HG02943 (cell line): ENCODE data around the gene DRAM1.
A peak's percentile ranks its signal among the peaks of the same experiment; 100 is the strongest.
"Not testable (repeated sequence)": the region's sequence is repeated elsewhere in the genome, so short reads cannot be mapped to it uniquely, and the experiment has no call there.

Experiments used
- ATAC-seq: cut with Tn5 transposase; IDR thresholded peaks from one replicate; pipeline ENCODE4 v1.9.1; 2021; ENCODE audit warnings: mild to moderate bottlenecking, low read depth, moderate library complexity; ENCODE audit not compliant: unreplicated experiment

Gene DRAM1

DNA sequence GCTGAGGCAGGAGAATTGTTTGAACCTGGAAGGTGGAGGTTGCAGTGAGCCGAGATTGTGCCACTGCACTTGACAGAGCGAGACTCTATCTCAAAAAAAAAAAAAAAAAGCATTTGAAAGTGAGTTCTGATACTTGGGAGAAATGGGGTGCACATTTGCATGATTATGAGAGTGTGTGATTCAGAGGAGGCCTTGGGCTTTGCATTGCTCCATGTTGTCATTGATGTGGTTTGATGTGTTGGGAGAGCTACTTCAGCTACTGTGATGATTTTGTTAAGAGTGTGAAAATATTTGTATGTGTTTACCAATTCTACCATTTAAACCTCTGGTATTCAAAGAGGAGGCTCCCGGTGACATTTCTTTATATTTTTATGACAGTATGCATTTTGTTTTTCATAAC, 24.4 kb downstream of the DRAM1 start:
- no peak for ATAC-seq

DNA sequence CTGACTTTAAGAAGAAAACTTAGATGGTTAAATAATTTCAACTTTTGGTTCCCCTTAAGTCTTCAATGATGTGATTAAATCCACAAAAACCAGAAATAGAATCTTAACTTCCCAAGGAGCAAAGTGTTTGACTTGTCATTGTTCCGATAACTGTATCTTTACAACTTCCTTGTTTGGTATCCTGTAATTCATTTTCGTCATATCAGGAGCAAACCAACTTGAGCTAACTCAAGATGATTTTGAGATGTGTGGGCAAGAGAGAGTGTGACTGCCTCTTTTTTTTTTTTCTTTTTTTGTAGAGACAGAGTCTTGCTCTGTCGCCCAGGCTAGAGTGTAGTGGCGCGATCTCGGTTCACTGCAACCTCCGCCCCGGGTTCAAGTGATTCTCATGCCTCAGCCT, 25.3 kb downstream of the DRAM1 start:
- no peak for ATAC-seq

DNA sequence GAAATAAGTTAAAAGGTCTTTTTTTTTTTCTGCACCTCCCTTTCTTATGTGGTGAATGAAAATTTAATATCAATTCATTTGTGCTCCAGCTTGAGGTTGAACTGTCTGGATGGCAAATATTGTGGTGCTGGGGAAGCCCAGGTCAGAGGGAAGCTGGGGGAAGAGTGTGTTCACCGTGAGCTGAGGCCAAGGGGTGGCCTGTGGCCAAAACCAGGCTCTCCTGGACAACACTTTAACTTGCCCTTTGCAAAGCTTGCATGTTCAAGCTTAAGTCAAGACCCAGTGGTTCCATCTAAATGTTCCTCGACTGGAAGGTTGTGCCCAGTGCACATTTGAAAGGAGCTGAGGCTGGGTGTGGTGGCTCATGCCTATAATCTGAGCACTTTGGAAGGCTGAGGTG, 28.8 kb downstream of the DRAM1 start:
- no peak for ATAC-seq

DNA sequence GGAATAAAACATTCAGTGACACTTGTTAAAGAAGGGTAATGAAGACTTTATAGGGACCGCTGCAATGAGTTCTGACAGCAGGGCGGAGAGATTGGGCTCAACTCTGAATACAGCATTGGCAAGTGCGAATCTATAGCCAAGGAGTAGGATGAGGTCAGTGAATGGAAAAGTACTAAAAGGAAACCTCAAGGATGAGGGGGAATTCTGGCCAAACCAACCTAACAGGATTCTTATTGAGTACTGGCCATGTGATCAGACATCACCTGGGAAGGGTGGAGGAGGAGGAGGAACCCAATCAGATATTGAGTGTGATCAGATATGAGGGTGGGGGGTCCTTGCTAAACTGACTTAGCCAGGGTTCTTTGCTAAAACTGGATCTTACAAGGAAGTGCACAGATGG, 31.0 kb downstream of the DRAM1 start:
- ATAC-seq: no peak

DNA sequence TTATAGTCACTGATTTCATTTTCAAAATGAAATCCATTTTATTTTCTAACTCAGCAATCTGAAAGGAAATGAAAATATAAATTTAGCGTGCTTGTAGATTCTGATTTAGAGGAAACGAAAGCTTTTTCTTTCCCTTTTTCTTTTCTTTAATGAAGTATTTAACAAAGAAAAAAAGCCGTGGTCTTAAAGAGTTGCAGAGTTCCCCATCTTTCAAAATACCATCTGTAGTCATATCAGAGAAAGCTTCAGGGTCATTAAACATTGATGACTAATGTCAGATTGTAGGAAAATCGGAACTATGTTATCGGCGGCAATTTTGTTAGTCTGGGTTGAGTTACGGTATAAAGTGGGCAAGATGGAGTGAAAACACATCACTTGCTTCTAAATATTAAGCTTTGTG, 32.3 kb downstream of the DRAM1 start:
- ATAC-seq: no peak

- ATAC-seq: no peak
Observed at GRCh38 chr12:101915841-101916240, 38.5 kb downstream of the DRAM1 start.

GRCh38 chr12:101918805-101919204, 41.4 kb downstream of the DRAM1 start:
- ATAC-seq: not testable (repeated sequence)

DNA sequence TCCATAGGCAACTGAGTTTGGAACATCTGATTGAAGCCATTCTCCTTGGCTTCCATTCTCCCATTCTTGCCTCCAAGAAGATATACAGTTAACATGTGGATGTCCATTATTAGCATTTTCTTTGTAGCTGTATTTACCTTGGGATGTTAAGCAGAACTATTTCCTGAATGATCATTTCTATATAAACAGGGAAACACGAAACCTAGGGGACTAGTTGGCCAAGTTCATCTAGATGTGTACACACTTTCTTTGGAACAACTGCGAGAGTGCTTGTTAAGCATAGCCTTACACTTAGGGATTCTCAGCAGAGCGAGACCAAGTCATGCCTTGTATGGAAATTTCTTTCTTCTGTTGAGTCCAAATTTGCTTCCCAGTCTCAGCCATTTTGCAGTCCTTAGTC, 42.1 kb downstream of the DRAM1 start:
- ATAC-seq: no peak

- no peak for ATAC-seq
Observed at GRCh38 chr12:101920906-101921305, 43.5 kb downstream of the DRAM1 start.

DNA sequence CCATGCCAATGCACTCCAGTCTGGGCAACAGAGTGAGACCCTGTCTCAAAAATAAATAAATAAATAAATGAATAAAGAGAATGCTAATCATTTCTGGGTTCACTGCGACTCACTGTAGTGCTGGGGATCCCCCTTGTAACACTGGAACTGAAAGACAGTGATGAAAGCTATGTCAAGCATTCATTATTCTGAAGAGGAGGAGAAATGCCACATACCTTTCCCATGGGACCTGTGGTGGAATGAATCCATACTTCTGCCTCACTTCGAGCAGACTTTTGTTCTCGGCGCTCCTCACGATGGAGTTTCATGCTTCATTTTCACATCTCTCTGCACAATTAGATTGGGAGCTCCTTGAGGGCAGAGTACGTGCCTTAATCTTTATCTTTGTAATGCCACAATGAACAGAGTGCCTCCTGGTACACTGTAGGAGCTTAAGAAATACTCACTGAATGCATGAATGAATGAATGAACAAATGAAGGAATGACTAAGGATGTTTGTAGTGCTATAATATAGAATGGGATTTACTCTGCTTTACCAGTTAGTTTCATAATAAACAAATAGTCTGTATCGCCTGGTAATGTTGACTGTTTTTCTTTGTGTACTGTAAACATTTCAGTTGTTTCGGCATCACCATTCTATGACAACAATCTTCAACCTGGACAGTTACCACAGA, 45.8 kb downstream of the DRAM1 start:
- no peak for ATAC-seq

- ATAC-seq: no peak
Observed at GRCh38 chr12:101924618-101925017, 47.2 kb downstream of the DRAM1 start.

DNA sequence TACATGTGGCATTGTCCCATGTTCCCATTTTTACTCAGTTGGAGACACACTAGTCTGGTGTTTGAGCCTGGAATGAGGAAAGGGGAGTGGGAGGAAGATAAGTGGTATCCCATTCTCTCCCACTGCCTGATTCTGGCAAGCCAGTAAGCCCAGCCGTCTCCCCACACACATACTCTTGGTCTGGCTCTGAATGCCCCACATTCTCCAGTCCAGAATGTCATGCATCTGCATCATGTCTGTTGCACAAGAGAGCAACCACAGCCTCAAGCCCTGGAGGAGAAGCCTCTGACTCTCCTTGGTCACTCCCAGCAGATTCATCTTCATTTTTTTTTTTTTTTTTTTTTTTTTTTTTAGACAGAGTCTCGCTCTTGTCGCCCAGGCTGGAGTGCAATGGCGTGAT, 48.0 kb downstream of the DRAM1 start:
- ATAC-seq: no peak

DNA sequence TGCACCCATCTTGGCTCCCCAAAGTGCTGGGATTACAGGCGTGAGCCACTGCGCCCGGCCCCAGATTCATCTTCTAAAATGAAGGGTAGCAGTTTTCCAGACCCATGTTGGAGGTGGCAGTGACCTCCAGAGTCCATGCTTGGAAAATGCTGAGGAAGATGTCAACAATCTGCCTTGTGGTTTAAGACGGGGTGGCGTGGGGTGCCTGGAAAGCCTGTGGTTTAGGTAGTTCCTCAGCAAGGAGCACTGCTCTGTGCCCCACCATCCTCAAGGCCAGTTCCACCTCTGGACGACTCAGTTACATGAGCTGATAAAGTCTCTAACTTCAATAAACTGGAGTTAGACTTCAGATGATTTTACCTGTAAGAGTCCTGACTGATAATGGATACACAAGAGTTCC, 48.6 kb downstream of the DRAM1 start:
- ATAC-seq: no peak

- no peak for ATAC-seq
Observed at GRCh38 chr12:101927036-101927435, 49.7 kb downstream of the DRAM1 start.

DNA sequence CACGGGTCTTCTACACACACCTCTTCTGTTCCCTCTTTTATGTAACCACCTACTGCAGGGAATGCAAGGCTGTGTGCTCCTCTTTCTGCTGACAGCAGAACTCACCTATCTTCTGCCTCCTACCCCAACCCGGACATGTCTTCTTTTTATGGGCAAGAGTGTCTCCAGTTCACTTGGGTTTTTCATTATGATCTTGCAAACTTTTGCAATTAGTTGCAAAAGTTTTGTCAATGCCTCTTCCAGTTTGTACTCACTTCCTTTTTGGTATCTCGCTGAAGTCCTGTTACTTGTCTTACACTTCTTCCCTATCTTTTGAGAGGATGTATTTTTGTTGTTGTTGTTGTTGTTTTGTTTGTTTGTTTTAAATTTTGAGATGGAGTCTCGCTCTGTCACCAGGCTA, 50.6 kb downstream of the DRAM1 start:
- no peak for ATAC-seq

DNA sequence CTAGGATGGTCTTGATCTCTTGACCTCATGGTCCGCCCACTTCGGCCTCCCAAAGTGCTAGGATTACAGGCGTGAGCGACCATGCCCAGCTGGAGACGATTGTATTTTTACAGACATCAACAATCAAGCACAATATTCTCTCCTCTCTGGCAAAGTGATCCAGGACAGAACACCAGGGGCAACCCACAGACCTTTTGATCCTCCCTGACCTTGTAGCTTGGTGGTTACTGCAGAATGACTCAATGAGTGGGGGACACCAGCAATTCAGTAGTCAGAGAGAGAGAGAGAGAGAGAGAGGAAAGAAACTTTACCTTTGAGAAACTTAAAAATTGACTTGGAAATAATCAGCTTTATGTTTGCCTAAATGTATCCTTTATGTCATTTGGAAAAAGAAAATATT, 51.2 kb downstream of the DRAM1 start:
- no peak for ATAC-seq

- no peak for ATAC-seq
Observed at GRCh38 chr12:101929365-101930041, 52.1 kb downstream of the DRAM1 start.

DNA sequence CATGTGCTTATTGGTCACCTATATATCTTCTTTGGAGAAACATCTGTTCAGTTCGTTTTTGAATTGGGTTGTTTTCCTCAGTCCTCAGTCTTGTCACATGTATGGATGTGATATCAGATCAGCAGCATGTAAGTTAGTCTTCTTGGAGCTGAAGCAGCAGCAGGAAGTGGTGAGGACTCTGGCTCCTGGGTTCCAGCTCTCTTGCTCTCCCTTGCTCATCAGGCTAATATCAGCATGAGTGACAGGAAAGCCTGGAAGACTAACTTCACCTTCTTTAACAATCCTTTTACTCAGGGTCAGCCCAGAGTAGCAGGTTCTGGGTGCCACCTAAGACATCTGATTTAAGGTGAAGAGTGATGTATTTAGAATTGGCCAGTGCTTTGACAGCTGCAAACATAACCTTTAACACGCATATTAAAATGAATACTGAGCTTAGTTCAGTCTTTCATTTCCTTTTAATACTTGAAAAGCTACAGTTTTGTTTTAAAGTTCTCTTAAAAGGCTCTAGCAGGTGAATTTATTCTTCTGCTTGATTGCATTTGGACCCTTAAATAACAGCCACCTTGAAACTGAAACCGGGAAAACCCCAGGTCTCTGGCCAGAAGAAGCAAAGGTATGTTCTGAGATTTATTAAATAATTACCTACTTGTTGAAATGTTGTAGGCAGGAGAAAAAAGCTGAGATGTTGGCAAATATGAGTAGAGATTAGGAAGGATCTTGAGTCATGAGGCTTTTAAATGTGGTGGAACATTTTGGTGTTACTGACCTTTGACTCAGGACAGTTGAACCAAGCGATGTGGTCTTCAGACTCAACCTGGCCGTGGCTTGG, 54.3 kb downstream of the DRAM1 start:
- ATAC-seq: peak; percentile 53

- no peak for ATAC-seq
Observed at GRCh38 chr12:101933866-101934514, 56.6 kb downstream of the DRAM1 start.

DNA sequence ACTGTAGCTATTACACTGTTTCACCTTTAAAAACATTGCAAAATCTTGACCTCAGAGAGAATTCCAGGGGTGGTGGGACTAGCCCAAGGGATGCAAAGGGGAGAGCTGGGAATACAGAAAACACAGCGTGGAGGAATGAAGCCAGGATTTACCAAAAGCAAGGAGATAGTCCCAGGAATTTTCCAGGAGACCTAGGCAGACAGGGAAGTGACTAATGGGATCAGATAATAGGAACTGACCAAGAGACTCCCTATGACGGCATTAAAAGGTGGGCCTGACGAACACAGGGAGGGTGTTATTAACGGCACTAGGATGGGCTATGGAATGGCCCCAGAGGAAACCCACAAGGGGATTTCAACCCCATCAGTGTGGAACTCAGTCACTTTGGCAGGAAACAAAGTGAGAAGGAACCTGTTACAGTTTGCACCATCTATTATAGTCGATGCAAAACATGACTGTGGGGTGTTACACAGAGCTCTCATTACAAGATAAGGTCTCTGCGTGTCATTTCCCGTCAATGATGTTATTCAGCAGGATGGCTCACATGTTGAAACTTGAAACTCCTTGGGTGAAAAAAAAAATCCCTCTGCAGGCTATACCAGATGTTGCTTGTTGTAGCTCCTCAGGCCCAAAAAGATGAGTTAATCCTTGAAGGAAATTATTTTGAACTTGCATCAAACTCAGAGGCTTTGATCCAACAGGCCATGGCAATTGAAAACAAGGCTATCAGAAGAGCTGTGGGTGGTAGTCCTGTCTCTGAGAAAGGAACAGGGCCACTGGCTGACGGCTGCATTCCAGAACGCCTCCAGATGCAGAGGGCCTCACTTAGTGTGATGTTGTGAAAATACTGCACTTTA, 58.7 kb downstream of the DRAM1 start:
- peak; percentile 64 for ATAC-seq
